ENCODE measurements around the gene GALNT2. TPM values are rescaled to one million over a fixed set of nuclear protein-coding genes. Genes with fewer than 3 reads are reported as not detected.

The GALNT2 gene
- total and polyA plus RNA-seq, 10 donors: 7.9 to 44.8 (median 36.9) TPM

GRCh38 chr1:230077436-230078213 lies 10.6 kb downstream of the GALNT2 start:
- H3K4me3 ChIP-seq: no peak overlapping the region
- peaks cover 0 to 23% (median 3%) of the 10 kb centered on the region in 6 donors for H3K4me1 ChIP-seq
- 84 to 93% (median 89%) methylated on average over 12 of the region's 12 CpGs for WGBS, 5 donors
- no peak for TF ChIP-seq POLR2AphosphoS5 (IDR thresholded peaks at IDR 0.05)
- TF ChIP-seq, protein P1, sequence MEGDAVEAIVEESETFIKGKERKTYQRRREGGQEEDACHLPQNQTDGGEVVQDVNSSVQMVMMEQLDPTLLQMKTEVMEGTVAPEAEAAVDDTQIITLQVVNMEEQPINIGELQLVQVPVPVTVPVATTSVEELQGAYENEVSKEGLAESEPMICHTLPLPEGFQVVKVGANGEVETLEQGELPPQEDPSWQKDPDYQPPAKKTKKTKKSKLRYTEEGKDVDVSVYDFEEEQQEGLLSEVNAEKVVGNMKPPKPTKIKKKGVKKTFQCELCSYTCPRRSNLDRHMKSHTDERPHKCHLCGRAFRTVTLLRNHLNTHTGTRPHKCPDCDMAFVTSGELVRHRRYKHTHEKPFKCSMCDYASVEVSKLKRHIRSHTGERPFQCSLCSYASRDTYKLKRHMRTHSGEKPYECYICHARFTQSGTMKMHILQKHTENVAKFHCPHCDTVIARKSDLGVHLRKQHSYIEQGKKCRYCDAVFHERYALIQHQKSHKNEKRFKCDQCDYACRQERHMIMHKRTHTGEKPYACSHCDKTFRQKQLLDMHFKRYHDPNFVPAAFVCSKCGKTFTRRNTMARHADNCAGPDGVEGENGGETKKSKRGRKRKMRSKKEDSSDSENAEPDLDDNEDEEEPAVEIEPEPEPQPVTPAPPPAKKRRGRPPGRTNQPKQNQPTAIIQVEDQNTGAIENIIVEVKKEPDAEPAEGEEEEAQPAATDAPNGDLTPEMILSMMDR (IDR thresholded peaks at IDR 0.05 in 8 of 11, conservative IDR thresholded peaks at IDR 0.05 in 3 of 11): no peak
- TF ChIP-seq POLR2A (IDR thresholded peaks at IDR 0.05): no peak
- no peak for DNase-seq
- no peak overlapping the region for H3K27ac ChIP-seq
- no peaks in the 10 kb centered on the region for H3K27me3 ChIP-seq (replicated peaks in 1 of 7)
- intact Hi-C loops (cut with DNase I; ENCODE audit: low total_unique reads): no loop called here
- H3K36me3 ChIP-seq: peaks cover 0 to 24% (median 0%) of the 10 kb centered on the region in 6 donors
- peaks cover 0 to 4% (median under 1%) of the 10 kb centered on the region in 8 donors for H3K9me3 ChIP-seq

GRCh38 chr1:230079199-230080024 lies 12.4 kb downstream of the GALNT2 start:
- peaks cover 5 to 24% (median 7%) of the 10 kb centered on the region in 6 donors for H3K4me1 ChIP-seq
- 90 to 96% (median 94%) methylated on average over 10 of the region's 10 CpGs for WGBS, 5 donors
- DNase-seq: no peak
- H3K9me3 ChIP-seq: peaks cover 0 to 10% (median 3%) of the 10 kb centered on the region in 8 donors
- intact Hi-C loops (cut with DNase I; ENCODE audit: low total_unique reads): no loop called here
- TF ChIP-seq, protein P1 (IDR thresholded peaks at IDR 0.05 in 8 of 11, conservative IDR thresholded peaks at IDR 0.05 in 3 of 11): no peak
- H3K4me3 ChIP-seq: no peak overlapping the region
- no peak overlapping the region for H3K27ac ChIP-seq
- peaks cover 0 to 24% (median 0%) of the 10 kb centered on the region in 6 donors for H3K36me3 ChIP-seq
- no peaks in the 10 kb centered on the region for H3K27me3 ChIP-seq (replicated peaks in 1 of 7)

- Histone ChIP-seq H3K36me3 (peaks cover 0 to 23% (median 0%) of the 10 kb centered on the region in 6 donors), H3K27ac (no peak overlapping the region), H3K4me3 (no peak overlapping the region), H3K9me3 (peaks cover 0 to 10% (median 3%) of the 10 kb centered on the region in 8 donors), H3K27me3 (replicated peaks in 1 of 7) (no peaks in the 10 kb centered on the region), H3K4me1 (peaks cover 8 to 38% (median 13%) of the 10 kb centered on the region in 6 donors)
- TF ChIP-seq, protein P1 (IDR thresholded peaks at IDR 0.05 in 8 of 11, conservative IDR thresholded peaks at IDR 0.05 in 3 of 11): no peak
- TF ChIP-seq POLR2AphosphoS5 (IDR thresholded peaks at IDR 0.05) (no peak), POLR2A (IDR thresholded peaks at IDR 0.05) (no peak)
- no peak for DNase-seq
- intact Hi-C loops (cut with DNase I; ENCODE audit: low total_unique reads): no loop called here
- WGBS, 5 donors: 88 to 97% (median 90%) methylated on average over 8 of the region's 8 CpGs
Observed at GRCh38 chr1:230080822-230081221, 13.8 kb downstream of the GALNT2 start.

GRCh38 chr1:230081751-230082150 lies 14.7 kb downstream of the GALNT2 start:
- no peak for TF ChIP-seq POLR2A (IDR thresholded peaks at IDR 0.05)
- TF ChIP-seq, protein P1 (IDR thresholded peaks at IDR 0.05 in 8 of 11, conservative IDR thresholded peaks at IDR 0.05 in 3 of 11): no peak
- no peak for TF ChIP-seq POLR2AphosphoS5 (IDR thresholded peaks at IDR 0.05)
- H3K27me3 ChIP-seq (replicated peaks in 1 of 7): no peaks in the 10 kb centered on the region
- H3K4me1 ChIP-seq: peaks cover 8 to 38% (median 16%) of the 10 kb centered on the region in 6 donors
- peaks cover 0 to 14% (median 0%) of the 10 kb centered on the region in 6 donors for H3K36me3 ChIP-seq
- DNase-seq: no peak
- H3K27ac ChIP-seq: no peak overlapping the region
- intact Hi-C loops (cut with DNase I; ENCODE audit: low total_unique reads): no loop called here
- H3K9me3 ChIP-seq: peaks cover 0 to 10% (median 3%) of the 10 kb centered on the region in 8 donors
- H3K4me3 ChIP-seq: no peak overlapping the region
- whole genome bisulfite sequencing, 5 donors: 89 to 94% (median 92%) methylated on average over 8 of the region's 8 CpGs

Measured in spleen (tissue), 11 donors.